ENCODE data around the gene PRR15.

DNA sequence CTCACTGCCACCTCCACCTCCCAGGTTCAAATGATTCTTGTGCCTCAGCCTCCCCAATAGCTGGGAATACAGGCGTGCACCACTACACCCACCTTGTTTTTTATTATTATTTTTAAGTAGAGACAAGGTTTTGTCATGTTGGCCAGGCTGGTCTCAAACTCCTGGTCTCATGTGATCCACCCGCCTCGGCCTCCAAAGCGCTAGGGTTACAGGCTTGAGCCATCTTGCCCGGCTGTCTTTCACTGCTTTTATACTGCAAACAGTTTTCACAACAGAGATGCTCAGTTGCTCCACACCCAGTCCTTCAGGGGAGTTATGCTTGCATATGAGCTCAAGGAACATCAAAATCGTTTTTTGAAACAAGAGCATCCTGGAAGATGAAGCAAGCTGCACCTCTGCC lies 1.3 kb upstream of the PRR15 start:
- TF ChIP-seq ZNF70 (CRISPR knock-in tag; IDR thresholded peaks at IDR 0.05) (no peak), CSDC2 (CRISPR knock-in tag; IDR thresholded peaks at IDR 0.05) (no peak), TSHZ2 (CRISPR knock-in tag; IDR thresholded peaks at IDR 0.05) (no peak), OSR1 (CRISPR knock-in tag; IDR thresholded peaks at IDR 0.05) (no peak), SNAI2 (CRISPR knock-in tag; IDR thresholded peaks at IDR 0.05) (no peak), BACH2 (CRISPR knock-in tag; IDR thresholded peaks at IDR 0.05; ENCODE audit: borderline replicate concordance) (no peak), ARNTL (CRISPR knock-in tag; IDR thresholded peaks at IDR 0.05; ENCODE audit: borderline replicate concordance, low read depth) (no peak), TCF4 (CRISPR knock-in tag; IDR thresholded peaks at IDR 0.05; ENCODE audit: borderline replicate concordance) (no peak), RARB (CRISPR knock-in tag; IDR thresholded peaks at IDR 0.05) (no peak), ZC3H10 (CRISPR knock-in tag; IDR thresholded peaks at IDR 0.05) (no peak), ZFP3 (CRISPR knock-in tag; IDR thresholded peaks at IDR 0.05) (no peak), PATZ1 (CRISPR knock-in tag; IDR thresholded peaks at IDR 0.05; ENCODE audit: borderline replicate concordance) (no peak), ZFP30 (CRISPR knock-in tag; IDR thresholded peaks at IDR 0.05) (no peak), GLIS3 (CRISPR knock-in tag; IDR thresholded peaks at IDR 0.05) (no peak)

Data from SK-N-SH treated with all-trans-retinoic acid at 6 μM for 48 hours (cell line).